Skeletal muscle satellite cell (primary cell): Measurements from ENCODE around the gene VTI1A.

Experiments
- H3K27me3 ChIP-seq: 2 replicates; pipeline ENCODE4 v1.7.0; 2013; ENCODE audit warnings: low read length; ENCODE audit not compliant: control insufficient read depth, insufficient read depth
- H3K36me3 ChIP-seq: 2 replicates; pipeline ENCODE4 v1.7.0; 2013; ENCODE audit warnings: mild to moderate bottlenecking, control low read depth, low read length; ENCODE audit not compliant: insufficient read depth
- H3K4me1 ChIP-seq: 2 replicates; pipeline ENCODE4 v1.7.0; 2013; ENCODE audit warnings: low read length; ENCODE audit not compliant: control insufficient read depth, insufficient read depth
- H3K4me2 ChIP-seq: 2 replicates; pipeline ENCODE4 v1.7.0; 2013; ENCODE audit warnings: mild to moderate bottlenecking, low read length
- H3K4me3 ChIP-seq: 2 replicates; pipeline ENCODE4 v1.7.0; 2013; ENCODE audit warnings: low read length
- H3K9ac ChIP-seq: 2 replicates; pipeline ENCODE4 v1.7.0; 2013; ENCODE audit warnings: mild to moderate bottlenecking, low read depth, low read length, moderate library complexity
- H3K9me3 ChIP-seq: replicated peaks from 2 replicates; pipeline ENCODE4 v1.7.0; 2013; ENCODE audit warnings: mild to moderate bottlenecking, control low read depth, low read length

The VTI1A gene

GRCh38 chr10:112429147-112429546, 17.9 kb upstream of the VTI1A start:
- Histone ChIP-seq H3K9me3 (no peaks in the 10 kb centered on the region), H3K36me3 (peaks cover 45% of the 10 kb centered on the region), H3K4me2 (no peak overlapping the region), H3K9ac (no peak overlapping the region), H3K27me3 (no peaks in the 10 kb centered on the region), H3K4me1 (no peaks in the 10 kb centered on the region), H3K4me3 (no peak overlapping the region)

DNA sequence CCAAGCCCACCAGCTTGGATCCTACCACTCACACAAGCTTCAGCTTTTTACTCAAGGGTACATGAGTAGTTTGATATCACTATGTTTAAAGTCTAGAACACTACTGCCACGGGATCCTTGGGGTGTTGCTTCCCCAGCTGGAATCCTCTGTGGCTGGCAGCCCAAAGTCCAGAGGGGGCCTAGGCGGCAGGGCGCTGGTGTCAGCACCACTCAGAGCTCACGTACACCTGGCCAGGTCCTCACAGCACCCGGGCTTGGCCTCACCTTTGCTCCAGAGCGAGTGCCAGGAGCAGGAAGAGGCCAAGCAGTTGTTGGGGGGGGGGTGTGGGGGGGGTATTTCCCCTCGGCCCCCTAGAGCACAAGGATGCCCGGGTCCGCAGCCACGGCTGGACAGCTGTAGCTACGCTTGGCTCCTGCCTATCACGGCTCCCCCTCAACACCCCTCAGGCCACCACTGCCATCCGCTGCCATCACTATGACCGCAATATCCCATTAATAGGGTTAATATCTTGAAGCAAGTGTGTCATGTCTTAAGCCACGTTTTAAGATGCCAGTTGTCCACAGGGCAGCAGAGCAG, 17.3 kb upstream of the VTI1A start:
- no peak overlapping the region for H3K4me2 ChIP-seq
- H3K36me3 ChIP-seq = peaks cover 51% of the 10 kb centered on the region

DNA sequence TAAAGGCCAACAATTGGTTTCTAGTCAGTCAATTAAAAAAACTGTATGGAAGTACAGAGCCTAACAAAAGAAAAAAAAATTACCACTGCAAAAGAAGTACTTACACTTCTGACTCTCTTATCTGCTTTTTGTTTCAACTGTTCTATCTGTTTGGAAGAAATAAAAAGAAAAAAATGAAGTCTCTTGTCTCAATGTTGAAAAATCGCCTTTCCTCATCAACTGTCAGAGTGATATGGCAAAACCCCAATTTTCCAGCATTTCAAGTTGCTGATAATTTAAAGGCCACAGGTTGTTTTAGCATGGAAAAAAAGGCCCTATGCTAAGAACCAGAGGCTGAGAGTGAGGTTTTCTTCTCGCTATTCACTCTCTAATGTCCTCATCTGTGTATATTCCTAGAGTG, 13.9 kb upstream of the VTI1A start:
- Histone ChIP-seq H3K4me1 (no peaks in the 10 kb centered on the region), H3K27me3 (no peaks in the 10 kb centered on the region), H3K4me3 (no peak overlapping the region), H3K4me2 (no peak overlapping the region), H3K36me3 (peaks cover 58% of the 10 kb centered on the region), H3K9me3 (no peaks in the 10 kb centered on the region), H3K9ac (no peak overlapping the region)

More for the DNA sequence above, 17.3 kb upstream of the VTI1A start:
- Histone ChIP-seq H3K9me3 (no peaks in the 10 kb centered on the region), H3K4me1 (no peaks in the 10 kb centered on the region), H3K27me3 (no peaks in the 10 kb centered on the region), H3K9ac (no peak overlapping the region), H3K4me3 (no peak overlapping the region)

- no peak overlapping the region for H3K4me3 ChIP-seq
- no peaks in the 10 kb centered on the region for H3K27me3 ChIP-seq
- H3K4me2 ChIP-seq = no peak overlapping the region
- peaks cover 48% of the 10 kb centered on the region for H3K36me3 ChIP-seq
- no peak overlapping the region for H3K9ac ChIP-seq
- H3K9me3 ChIP-seq = no peaks in the 10 kb centered on the region
- no peaks in the 10 kb centered on the region for H3K4me1 ChIP-seq
Observed at GRCh38 chr10:112434988-112435619, 11.9 kb upstream of the VTI1A start.

GRCh38 chr10:112438356-112438755, 8.7 kb upstream of the VTI1A start:
- H3K27me3 ChIP-seq = no peaks in the 10 kb centered on the region
- H3K9me3 ChIP-seq = no peaks in the 10 kb centered on the region
- H3K4me3 ChIP-seq = no peak overlapping the region
- H3K4me1 ChIP-seq = no peaks in the 10 kb centered on the region
- peaks cover 37% of the 10 kb centered on the region for H3K36me3 ChIP-seq
- H3K4me2 ChIP-seq = no peak overlapping the region
- no peak overlapping the region for H3K9ac ChIP-seq

- Histone ChIP-seq H3K9ac (no peak overlapping the region), H3K9me3 (no peaks in the 10 kb centered on the region), H3K4me1 (peaks cover 6% of the 10 kb centered on the region), H3K4me3 (no peak overlapping the region), H3K36me3 (peaks cover 38% of the 10 kb centered on the region), H3K27me3 (no peaks in the 10 kb centered on the region), H3K4me2 (no peak overlapping the region)
Observed at GRCh38 chr10:112441520-112441919, 5.5 kb upstream of the VTI1A start.

- no peak overlapping the region for H3K4me3 ChIP-seq
Observed at GRCh38 chr10:112442063-112442462, 5.0 kb upstream of the VTI1A start.

GRCh38 chr10:112446055-112446854, 760 bp upstream of the VTI1A start:
- H3K36me3 ChIP-seq = peaks cover 27% of the 10 kb centered on the region
- no peaks in the 10 kb centered on the region for H3K27me3 ChIP-seq
- peak overlapping the region; percentile 98 for H3K9ac ChIP-seq
- H3K4me2 ChIP-seq = peak overlapping the region; percentile 95
- H3K9me3 ChIP-seq = no peaks in the 10 kb centered on the region
- H3K4me3 ChIP-seq = peak overlapping the region; percentile 98
- H3K4me1 ChIP-seq = peaks cover 13% of the 10 kb centered on the region

More at GRCh38 chr10:112442063-112442462, 5.0 kb upstream of the VTI1A start:
- no peaks in the 10 kb centered on the region for H3K27me3 ChIP-seq
- peaks cover 38% of the 10 kb centered on the region for H3K36me3 ChIP-seq
- H3K4me1 ChIP-seq = peaks cover 6% of the 10 kb centered on the region
- H3K9me3 ChIP-seq = no peaks in the 10 kb centered on the region
- no peak overlapping the region for H3K9ac ChIP-seq
- no peak overlapping the region for H3K4me2 ChIP-seq

GRCh38 chr10:112447620-112447928, 559 bp downstream of the VTI1A start:
- Histone ChIP-seq H3K36me3 (peaks cover 19% of the 10 kb centered on the region), H3K9me3 (no peaks in the 10 kb centered on the region), H3K9ac (peak overlapping the region; percentile 98), H3K4me1 (peaks cover 13% of the 10 kb centered on the region), H3K27me3 (no peaks in the 10 kb centered on the region), H3K4me2 (peak overlapping the region; percentile 95), H3K4me3 (peak overlapping the region; percentile 98)

- Histone ChIP-seq H3K36me3 (peaks cover 10% of the 10 kb centered on the region), H3K27me3 (no peaks in the 10 kb centered on the region), H3K4me2 (no peak overlapping the region), H3K9me3 (no peaks in the 10 kb centered on the region), H3K9ac (no peak overlapping the region), H3K4me1 (peaks cover 13% of the 10 kb centered on the region), H3K4me3 (no peak overlapping the region)
Observed at GRCh38 chr10:112448888-112449287, 1.9 kb downstream of the VTI1A start.

DNA sequence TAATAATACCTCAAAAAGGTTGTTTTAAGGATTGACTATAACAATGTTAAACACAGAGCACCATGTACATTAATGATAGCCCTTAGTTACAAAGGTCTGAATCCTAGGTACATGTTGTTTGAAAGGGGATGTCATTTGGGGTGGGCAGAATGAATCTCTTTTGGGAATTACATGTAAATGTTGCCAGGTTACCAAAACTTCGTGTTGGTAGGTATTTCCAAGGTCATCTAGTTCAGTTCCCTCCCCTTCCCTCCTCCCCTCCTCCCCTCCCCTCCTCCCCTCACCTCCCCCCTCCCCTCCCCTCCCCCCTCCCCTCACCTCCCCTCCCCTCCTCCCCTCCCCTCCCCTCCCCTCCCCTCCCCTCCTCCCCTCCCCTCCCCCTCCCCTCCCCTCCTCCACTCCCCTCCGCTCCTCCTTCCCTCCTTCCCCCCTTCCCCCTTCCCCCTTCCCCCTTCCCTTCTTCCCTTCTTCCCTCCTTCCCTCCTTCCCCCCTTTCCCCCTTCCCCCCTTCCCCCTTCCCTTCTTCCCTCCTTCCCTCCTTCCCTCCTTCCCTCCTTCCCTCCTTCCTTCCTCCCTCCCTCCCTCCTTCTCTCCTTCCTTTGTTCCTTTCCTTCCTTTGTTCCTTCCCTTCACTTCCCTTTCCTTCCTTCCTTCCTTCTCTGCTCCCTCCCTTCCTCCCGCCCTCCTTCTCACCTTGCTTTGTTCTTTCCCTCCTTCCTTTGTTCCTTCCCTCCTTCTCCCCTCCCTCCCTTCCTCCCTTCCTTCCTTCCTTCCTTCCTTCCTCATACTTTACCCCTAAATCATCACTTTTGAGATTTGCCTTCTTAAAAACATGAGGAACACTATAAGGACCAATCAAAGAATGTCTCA, 8.1 kb downstream of the VTI1A start:
- Histone ChIP-seq H3K4me3 (no peak overlapping the region), H3K4me2 (no peak overlapping the region), H3K36me3 (no peaks in the 10 kb centered on the region), H3K4me1 (no peaks in the 10 kb centered on the region), H3K9ac (no peak overlapping the region), H3K27me3 (no peaks in the 10 kb centered on the region), H3K9me3 (no peaks in the 10 kb centered on the region)
